ENCODE results near the gene PRR14L.

DNA sequence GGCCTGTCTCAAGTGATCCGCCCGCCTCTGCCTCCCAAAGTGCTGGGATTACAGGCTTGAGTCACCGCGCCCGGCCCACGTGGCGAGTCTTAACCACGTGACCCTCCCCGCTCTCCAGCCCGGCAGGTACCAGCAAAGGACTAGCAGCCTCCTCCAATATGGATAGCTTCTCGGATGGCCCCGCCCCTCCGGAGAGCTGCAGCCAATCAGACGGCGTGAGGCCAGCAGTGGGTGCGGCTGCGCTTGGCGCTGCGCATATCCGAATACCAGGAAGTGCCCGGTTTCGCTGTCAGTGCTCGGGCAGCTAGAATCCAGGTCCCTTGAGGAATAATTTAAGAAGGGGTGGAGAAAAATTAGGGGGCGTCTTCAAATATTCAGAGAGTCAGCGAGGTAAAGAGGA is 73.2 kb downstream of the PRR14L start:
- TF ChIP-seq, protein P1, sequence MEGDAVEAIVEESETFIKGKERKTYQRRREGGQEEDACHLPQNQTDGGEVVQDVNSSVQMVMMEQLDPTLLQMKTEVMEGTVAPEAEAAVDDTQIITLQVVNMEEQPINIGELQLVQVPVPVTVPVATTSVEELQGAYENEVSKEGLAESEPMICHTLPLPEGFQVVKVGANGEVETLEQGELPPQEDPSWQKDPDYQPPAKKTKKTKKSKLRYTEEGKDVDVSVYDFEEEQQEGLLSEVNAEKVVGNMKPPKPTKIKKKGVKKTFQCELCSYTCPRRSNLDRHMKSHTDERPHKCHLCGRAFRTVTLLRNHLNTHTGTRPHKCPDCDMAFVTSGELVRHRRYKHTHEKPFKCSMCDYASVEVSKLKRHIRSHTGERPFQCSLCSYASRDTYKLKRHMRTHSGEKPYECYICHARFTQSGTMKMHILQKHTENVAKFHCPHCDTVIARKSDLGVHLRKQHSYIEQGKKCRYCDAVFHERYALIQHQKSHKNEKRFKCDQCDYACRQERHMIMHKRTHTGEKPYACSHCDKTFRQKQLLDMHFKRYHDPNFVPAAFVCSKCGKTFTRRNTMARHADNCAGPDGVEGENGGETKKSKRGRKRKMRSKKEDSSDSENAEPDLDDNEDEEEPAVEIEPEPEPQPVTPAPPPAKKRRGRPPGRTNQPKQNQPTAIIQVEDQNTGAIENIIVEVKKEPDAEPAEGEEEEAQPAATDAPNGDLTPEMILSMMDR (IDR thresholded peaks at IDR 0.05), result no peak
- no peak for TF ChIP-seq ZFX (IDR thresholded peaks at IDR 0.05; ENCODE audit: borderline replicate concordance)

Data from 22Rv1 (cell line).